Naive thymus-derived CD4-positive, alpha-beta T cell (primary cell): ENCODE results near the gene GOLGA6L22. TPM values are rescaled to one million over a fixed set of nuclear protein-coding genes. Genes with fewer than 3 reads are reported as not detected.
"Not testable (repeated sequence)": the region's sequence is repeated elsewhere in the genome, so short reads cannot be mapped to it uniquely, and the experiment has no call there.

ENCODE experiments used
- ATAC-seq: fragments of 150-1000 bp; cut with Tn5 transposase; 2 replicates; pipeline ENCODE4 v1.10.0; 2021; ENCODE audit warnings: mild to moderate bottlenecking, moderate library complexity
- CTCF ChIA-PET: fragments of 350-600 bp; sonication (Branson Sonifier 250); formaldehyde crosslinking; loops from one replicate; lab custom pipeline; 2021; ENCODE audit warnings: antibody characterized with exemption; lab: Charles Lee
- POLR2A ChIA-PET: fragments of 350-600 bp; sonication (Branson Sonifier 250); formaldehyde crosslinking; loops from one replicate; lab custom pipeline; 2021; ENCODE audit warnings: antibody characterized with exemption, inconsistent platforms; lab: Charles Lee
- DNase-seq, 9 donors: peaks; one replicate each; pipeline versions ENCODE4 v3.0.0 to v3.0.0-alpha.2; 2020 to 2022; ENCODE audit warnings: mixed read lengths in 1 of 9
- H3K27ac ChIP-seq: one replicate; pipeline ENCODE4 v1.7.0; 2013; ENCODE audit warnings: mild to moderate bottlenecking, low read depth, low read length, moderate library complexity
- H3K27me3 ChIP-seq, 2 donors: one replicate each; pipeline ENCODE4 v1.7.0; 2013; ENCODE audit warnings: low read length in 2 of 2, mild to moderate bottlenecking in 2 of 2, moderate library complexity in 2 of 2; ENCODE audit not compliant: control insufficient read depth in 2 of 2, insufficient read depth in 2 of 2
- H3K36me3 ChIP-seq, 3 experiments: 1 replicate in 2 of 3; 2 replicates in 1 of 3; pipeline ENCODE4 v1.7.0; 2013; ENCODE audit warnings: low read length in 3 of 3, mild to moderate bottlenecking in 3 of 3, moderate library complexity in 1 of 3; ENCODE audit not compliant: insufficient read depth in 3 of 3, control insufficient read depth in 2 of 3
- H3K4me1 ChIP-seq, 2 donors: one replicate each; pipeline ENCODE4 v1.7.0; 2013; ENCODE audit warnings: low read length in 2 of 2, mild to moderate bottlenecking in 2 of 2, moderate library complexity in 1 of 2; ENCODE audit not compliant: control insufficient read depth in 2 of 2, insufficient read depth in 2 of 2
- H3K4me3 ChIP-seq: 2 replicates; pipeline ENCODE4 v1.7.0; 2013; ENCODE audit warnings: mild to moderate bottlenecking, low read length
- H3K9me3 ChIP-seq, 3 experiments: 1 replicate in 2 of 3; 2 replicates in 1 of 3; pipeline ENCODE4 v1.7.0; 2013; ENCODE audit warnings: low read length in 3 of 3; ENCODE audit not compliant: control insufficient read depth in 2 of 3
- H3K27ac Mint-ChIP-seq, 9 donors: one replicate each; pipeline ENCODE4 v1.8.0; 2020 to 2022; ENCODE audit warnings: mixed read lengths in 9 of 9, mild to moderate bottlenecking in 8 of 9, moderate library complexity in 5 of 9, inconsistent platforms in 2 of 9
- H3K27me3 Mint-ChIP-seq, 5 donors: one replicate each; pipeline ENCODE4 v1.8.0; 2021 to 2022; ENCODE audit warnings: mixed read lengths in 5 of 5, mild to moderate bottlenecking in 1 of 5
- H3K36me3 Mint-ChIP-seq, 5 donors: one replicate each; pipeline ENCODE4 v1.8.0; 2020 to 2022; ENCODE audit warnings: mixed read lengths in 5 of 5, mild to moderate bottlenecking in 3 of 5, inconsistent platforms in 1 of 5
- H3K4me1 Mint-ChIP-seq, 7 donors: one replicate each; pipeline ENCODE4 v1.8.0; 2020 to 2022; ENCODE audit warnings: mixed read lengths in 7 of 7, mild to moderate bottlenecking in 3 of 7, inconsistent platforms in 1 of 7
- H3K4me3 Mint-ChIP-seq, 10 donors: one replicate each; pipeline ENCODE4 v1.8.0; 2020 to 2022; ENCODE audit warnings: mild to moderate bottlenecking in 10 of 10, mixed read lengths in 10 of 10, moderate library complexity in 6 of 10, inconsistent platforms in 2 of 10
- H3K9me3 Mint-ChIP-seq, 11 donors: one replicate each; pipeline ENCODE4 v1.8.0; 2020 to 2022; ENCODE audit warnings: mixed read lengths in 11 of 11, mild to moderate bottlenecking in 4 of 11, inconsistent platforms in 1 of 11, moderate library complexity in 1 of 11
- intact Hi-C, 2 donors: fragments of 100-400 bp; cut with micrococcal nuclease; formaldehyde crosslinking; loops; one replicate each; pipeline ENCODE4 v1.15.1; 2023
- polyA plus RNA-seq, 2 donors: library from polyadenylated mRNA; unstranded; fragments of 300-500 nt; fragmentation: Illumina TruSeq; gene quantifications; one replicate each; pipeline ENCODE4 v1.2.3, GENCODE V29; 2021
- total RNA-seq, 6 experiments: library from RNA in 5 of 6; stranded (reverse) in 5 of 6; gene quantifications; 1 replicate in 5 of 6; 2 replicates in 1 of 6; pipeline ENCODE4 v1.2.3 and lab custom pipeline; 2021 to 2026

GOLGA6L22 gene
- total RNA-seq, result not detected
- not detected for polyA plus RNA-seq
- not detected for total RNA-seq (lab: John Stamatoyannopoulos, UW)

GRCh38 chr15:22458603-22459002, at the start of gene GOLGA6L22:
GOLGA6L22 (plus strand) TSS chr15:22458903; CDS start chr15:22458994, 91 bp downstream.
- intact Hi-C loops, H3K36me3 ChIP-seq, H3K4me3 Mint-ChIP-seq, H3K4me3 ChIP-seq, H3K27ac ChIP-seq, H3K27ac Mint-ChIP-seq, H3K4me1 ChIP-seq, H3K27me3 ChIP-seq, ATAC-seq, H3K4me1 Mint-ChIP-seq, H3K27me3 Mint-ChIP-seq, H3K9me3 ChIP-seq, CTCF ChIA-PET, H3K9me3 Mint-ChIP-seq, H3K36me3 Mint-ChIP-seq, DNase-seq, POLR2A ChIA-PET: not testable (repeated sequence)

- intact Hi-C loops, H3K4me3 Mint-ChIP-seq, ATAC-seq, H3K36me3 Mint-ChIP-seq, H3K4me1 Mint-ChIP-seq, H3K4me1 ChIP-seq, DNase-seq, H3K36me3 ChIP-seq, H3K27me3 ChIP-seq, H3K9me3 ChIP-seq, CTCF ChIA-PET, H3K27me3 Mint-ChIP-seq, H3K9me3 Mint-ChIP-seq, H3K27ac Mint-ChIP-seq, POLR2A ChIA-PET, H3K27ac ChIP-seq, H3K4me3 ChIP-seq: not testable (repeated sequence)
Observed at GRCh38 chr15:22417288-22417687, 41.4 kb upstream of the GOLGA6L22 start.

GRCh38 chr15:22417795-22418194, 40.9 kb upstream of the GOLGA6L22 start:
- H3K27me3 Mint-ChIP-seq, H3K4me3 Mint-ChIP-seq, H3K27me3 ChIP-seq, POLR2A ChIA-PET, H3K4me1 Mint-ChIP-seq, H3K4me1 ChIP-seq, DNase-seq, H3K27ac Mint-ChIP-seq, H3K36me3 ChIP-seq, ATAC-seq, CTCF ChIA-PET, H3K9me3 Mint-ChIP-seq, H3K27ac ChIP-seq, H3K4me3 ChIP-seq, H3K36me3 Mint-ChIP-seq, intact Hi-C loops, H3K9me3 ChIP-seq: not testable (repeated sequence)

GRCh38 chr15:22418212-22418611, 40.5 kb upstream of the GOLGA6L22 start:
- H3K27ac Mint-ChIP-seq, H3K4me3 ChIP-seq, H3K27ac ChIP-seq, ATAC-seq, H3K9me3 Mint-ChIP-seq, DNase-seq, H3K4me1 Mint-ChIP-seq, H3K36me3 Mint-ChIP-seq, H3K4me1 ChIP-seq, H3K36me3 ChIP-seq, POLR2A ChIA-PET, intact Hi-C loops, H3K4me3 Mint-ChIP-seq, H3K27me3 Mint-ChIP-seq, CTCF ChIA-PET, H3K9me3 ChIP-seq, H3K27me3 ChIP-seq: not testable (repeated sequence)

- CTCF ChIA-PET, POLR2A ChIA-PET, H3K4me1 Mint-ChIP-seq, H3K4me1 ChIP-seq, H3K4me3 Mint-ChIP-seq, H3K36me3 ChIP-seq, H3K4me3 ChIP-seq, ATAC-seq, H3K27ac ChIP-seq, H3K9me3 ChIP-seq, H3K27me3 Mint-ChIP-seq, DNase-seq, H3K9me3 Mint-ChIP-seq, intact Hi-C loops, H3K27me3 ChIP-seq, H3K27ac Mint-ChIP-seq, H3K36me3 Mint-ChIP-seq: not testable (repeated sequence)
Observed at GRCh38 chr15:22418666-22419065, 40.0 kb upstream of the GOLGA6L22 start.

- H3K36me3 Mint-ChIP-seq, intact Hi-C loops, CTCF ChIA-PET, H3K27me3 ChIP-seq, H3K27me3 Mint-ChIP-seq, DNase-seq, H3K4me3 ChIP-seq, H3K9me3 Mint-ChIP-seq, H3K4me1 Mint-ChIP-seq, H3K9me3 ChIP-seq, H3K4me1 ChIP-seq, H3K27ac Mint-ChIP-seq, ATAC-seq, H3K36me3 ChIP-seq, POLR2A ChIA-PET, H3K27ac ChIP-seq, H3K4me3 Mint-ChIP-seq: not testable (repeated sequence)
Observed at GRCh38 chr15:22420340-22420739, 38.4 kb upstream of the GOLGA6L22 start.

GRCh38 chr15:22429426-22429825, 29.3 kb upstream of the GOLGA6L22 start:
- H3K9me3 ChIP-seq, POLR2A ChIA-PET, H3K9me3 Mint-ChIP-seq, ATAC-seq, H3K36me3 Mint-ChIP-seq, H3K27me3 Mint-ChIP-seq, CTCF ChIA-PET, H3K4me3 ChIP-seq, H3K27ac ChIP-seq, H3K27me3 ChIP-seq, H3K27ac Mint-ChIP-seq, H3K4me1 ChIP-seq, H3K4me1 Mint-ChIP-seq, H3K4me3 Mint-ChIP-seq, H3K36me3 ChIP-seq, intact Hi-C loops, DNase-seq: not testable (repeated sequence)
